GM19395 (cell line): Measurements from ENCODE around the gene SGSH.
"Not testable (repeated sequence)": the region's sequence is repeated elsewhere in the genome, so short reads cannot be mapped to it uniquely, and the experiment has no call there.

Experiments used
- ATAC-seq: cut with Tn5 transposase; IDR thresholded peaks from one replicate; pipeline ENCODE4 v1.9.1; 2021; ENCODE audit warnings: mild to moderate bottlenecking, moderate library complexity; ENCODE audit not compliant: unreplicated experiment

The SGSH gene

DNA sequence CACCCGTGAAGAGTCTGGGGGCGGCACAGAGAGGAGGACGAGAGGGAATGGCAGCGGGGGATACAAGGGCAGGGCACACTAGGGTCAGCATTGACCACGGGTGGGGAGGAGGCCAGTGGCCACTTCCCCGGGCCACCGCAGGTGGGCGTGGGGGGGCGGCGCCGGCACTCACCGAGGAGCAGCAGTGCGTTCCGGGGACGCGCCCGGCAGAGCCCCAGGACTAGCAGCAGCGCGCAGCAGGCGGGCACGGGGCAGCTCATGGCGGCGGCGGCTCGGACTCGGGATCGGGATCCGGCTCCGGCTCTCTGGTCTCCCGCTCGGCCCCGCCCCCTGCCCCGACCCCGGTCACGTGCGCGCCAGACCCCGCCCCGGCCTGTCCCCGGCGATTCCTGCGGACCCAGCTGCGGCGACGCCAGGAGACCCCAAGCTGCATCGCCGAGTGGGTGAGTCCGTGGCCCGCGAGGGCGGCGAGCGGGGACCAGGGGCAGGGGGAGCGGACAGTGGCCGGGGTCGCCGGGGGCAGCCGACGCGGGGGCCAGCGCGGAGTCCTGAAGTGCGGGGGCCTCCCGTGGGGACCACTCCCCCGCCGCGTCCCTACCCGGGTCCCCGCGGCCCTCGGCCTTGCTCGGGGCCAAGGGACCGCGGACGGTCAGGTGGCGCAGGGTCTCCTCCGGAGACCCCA, at the start of gene SGSH, which contains the start of gene SLC26A11:
TSS of gene SGSH (minus strand) at position 280 of the 682 bp plus-strand sequence. CDS start at position 260, 20 bp downstream.
TSS of gene SLC26A11 (plus strand) at position 374 of the 682 bp plus-strand sequence. CDS start 1,134 bp downstream, outside the sequence.
- peak; percentile 44 for ATAC-seq

DNA sequence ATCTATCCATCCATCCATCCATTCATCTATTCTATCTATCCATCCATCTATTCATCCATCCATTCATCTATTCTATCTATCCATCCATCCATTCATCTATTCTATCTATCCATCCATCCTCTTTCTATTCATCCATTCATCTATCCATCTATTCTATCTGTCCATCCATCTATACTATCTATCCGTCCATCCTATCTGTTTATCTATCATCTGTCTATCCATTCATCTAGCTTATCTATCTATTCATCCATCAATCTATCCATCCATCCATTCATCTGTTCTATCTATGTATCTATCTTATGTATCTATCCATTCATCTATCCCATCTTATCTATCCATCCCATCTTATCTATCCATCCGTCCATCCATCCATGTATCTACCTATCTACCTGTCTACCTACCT, 49.3 kb upstream of the SGSH start:
- ATAC-seq = no peak

DNA sequence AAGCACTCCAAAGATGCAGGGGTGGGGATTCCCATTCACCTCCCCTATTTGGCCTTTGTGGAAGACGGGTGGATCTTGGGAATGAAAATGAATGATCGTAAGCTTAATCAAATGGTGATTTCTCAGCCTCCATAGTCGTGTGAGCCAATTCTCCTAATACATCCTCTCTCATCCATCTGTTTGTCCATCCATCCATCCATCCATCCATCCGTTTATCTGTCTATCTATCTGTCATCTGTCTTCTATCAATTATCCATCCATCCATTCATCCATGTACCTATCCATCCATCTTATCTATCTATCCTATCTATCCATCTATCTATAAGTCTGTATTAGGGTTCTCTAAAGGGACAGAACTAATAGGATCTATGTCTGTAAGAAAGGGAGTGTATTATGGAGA, 48.3 kb upstream of the SGSH start:
- no peak for ATAC-seq

DNA sequence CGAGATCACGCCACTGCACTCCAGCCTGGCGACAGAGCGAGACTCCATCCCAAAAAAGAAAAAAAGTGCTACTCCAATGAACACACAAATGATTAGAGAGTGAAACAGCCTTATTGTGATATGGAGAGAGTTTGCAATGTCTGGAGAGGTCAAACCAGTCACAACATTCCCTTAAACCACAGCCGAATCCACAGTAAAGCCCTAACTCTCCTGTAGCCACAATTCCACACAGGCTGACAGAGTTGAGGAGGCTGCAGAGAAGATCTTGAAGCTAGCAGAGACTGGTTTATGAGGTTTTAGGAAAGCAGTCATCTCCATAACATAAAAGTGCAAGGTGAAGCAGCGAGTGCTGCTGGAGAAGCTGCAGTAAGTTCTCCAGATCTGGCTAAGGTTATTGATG, 47.3 kb upstream of the SGSH start:
- ATAC-seq = no peak

DNA sequence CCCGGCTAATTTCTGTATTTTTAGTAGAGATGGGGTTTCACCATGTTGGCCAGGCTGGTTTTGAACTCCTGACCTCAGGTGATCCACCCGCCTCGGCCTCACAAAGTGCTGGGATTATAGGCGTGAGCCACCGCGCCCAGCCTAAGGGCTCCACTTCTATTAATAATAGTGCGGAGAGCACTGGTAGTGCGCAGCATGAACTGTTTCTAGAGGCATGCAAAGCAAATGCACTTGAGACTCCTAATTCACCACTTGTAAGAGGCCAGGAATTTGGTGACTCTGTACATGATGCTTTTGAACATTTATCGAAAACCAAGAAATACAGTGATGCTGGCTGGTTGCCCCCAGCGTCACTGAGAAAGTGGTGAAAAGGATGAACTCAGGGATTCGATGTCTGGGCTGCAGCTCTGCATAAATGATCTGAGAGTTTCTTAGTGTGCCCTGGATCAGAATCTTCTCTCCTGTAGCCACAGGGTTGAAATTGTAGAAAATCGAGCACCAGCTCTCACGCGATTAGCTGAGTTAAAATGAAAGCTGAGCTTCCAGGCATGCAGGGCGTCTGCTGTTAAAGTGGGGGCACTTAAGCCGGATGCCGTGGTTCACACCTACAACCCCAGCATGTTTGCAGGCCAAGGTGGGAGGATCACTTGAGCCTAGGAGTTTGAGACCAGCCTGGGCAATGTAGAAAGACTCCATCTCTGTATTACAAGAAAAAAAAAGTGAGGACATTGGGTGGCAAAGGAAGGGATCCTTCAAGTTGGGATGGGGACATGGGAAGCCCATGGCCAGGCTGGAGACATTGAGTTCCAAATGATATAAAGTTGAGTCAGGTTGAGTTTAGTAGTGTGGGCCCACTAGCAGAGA, 45.3 kb upstream of the SGSH start:
- no peak for ATAC-seq

DNA sequence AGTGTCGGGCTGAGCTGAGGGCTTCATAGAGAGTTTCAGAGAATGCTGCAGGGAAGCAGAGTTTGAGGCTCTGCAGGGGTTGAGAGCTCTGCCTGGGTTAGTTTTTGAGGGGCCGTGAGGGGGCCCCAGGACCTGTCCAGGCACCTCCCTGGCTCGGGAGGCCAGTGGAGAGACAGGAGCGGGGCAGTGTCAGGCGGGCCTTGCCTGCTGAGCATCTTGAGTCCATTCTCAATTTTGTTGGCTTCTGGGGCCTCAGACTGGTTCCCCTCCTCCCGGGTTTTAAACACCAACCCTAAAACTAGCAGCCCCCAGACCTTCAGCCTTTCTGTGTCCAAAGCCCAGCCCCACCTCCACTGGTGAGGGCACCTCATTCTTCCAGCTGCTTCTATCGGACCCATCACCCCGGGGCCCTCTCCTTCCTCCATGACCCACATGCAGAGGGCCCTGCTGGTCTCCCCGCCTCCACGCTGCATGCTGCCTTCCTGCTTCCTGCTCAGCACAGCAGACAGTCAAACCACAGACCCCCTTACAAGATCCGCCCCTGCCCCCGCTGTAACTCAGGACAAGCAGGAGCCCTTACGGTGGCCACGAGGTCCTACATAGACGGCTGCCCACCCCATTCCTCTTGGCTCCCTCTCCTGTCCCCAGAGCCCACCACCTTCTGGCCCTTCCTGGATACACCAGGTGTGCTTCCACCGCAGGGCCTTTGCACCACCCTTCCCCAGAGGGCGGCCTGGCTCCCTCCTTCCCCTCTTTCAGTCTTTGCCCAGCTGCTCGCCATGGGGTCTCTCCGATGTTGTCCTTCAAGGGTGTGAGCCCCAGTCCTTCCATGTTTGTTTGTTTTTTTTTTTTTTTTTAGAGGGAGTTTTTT, 44.3 kb upstream of the SGSH start:
- no peak for ATAC-seq

DNA sequence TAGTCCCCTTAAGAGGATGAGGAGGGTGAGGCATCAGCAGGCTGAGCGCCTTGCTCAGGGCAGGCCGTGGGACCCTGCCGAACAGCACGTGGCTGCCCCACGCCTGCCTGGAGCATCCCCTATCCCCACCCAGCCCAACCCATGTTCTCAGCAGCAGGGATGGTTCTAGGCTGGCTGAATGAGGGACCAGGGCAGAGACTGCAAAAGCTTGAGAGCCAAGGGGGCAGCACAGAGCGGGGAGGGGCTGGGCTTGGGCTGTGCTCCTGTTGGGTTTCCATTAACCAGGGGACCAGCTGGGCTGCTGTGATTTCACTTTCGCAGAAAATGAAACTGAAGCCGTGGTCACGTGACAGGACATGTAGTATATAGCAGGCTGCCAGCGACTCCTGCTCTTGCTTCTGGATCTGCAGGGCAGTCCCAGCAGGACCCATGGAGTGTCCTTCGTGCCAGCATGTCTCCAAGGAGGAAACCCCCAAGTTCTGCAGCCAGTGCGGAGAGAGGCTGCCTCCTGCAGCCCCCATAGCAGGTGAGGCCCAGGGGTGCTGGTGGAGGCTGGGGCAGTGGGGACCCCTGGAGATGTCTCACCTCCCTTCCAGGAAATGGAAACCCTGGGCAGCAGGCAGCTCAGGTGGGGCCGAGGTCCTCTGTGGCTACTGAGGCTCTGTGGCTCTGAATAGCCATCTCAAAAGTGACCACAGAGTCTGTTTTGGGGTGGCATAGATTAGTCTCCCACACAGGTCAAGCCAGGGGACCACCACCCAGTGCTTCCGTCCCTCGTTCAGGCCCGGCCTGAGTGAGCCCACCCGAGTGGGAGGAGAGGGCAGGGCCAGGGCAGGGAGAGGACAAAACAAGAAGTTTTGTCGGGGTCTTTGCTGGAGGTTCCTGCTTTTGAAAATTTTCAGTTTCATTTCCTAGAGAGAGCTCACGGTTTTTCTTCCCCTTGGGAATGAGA, 43.4 kb upstream of the SGSH start:
- ATAC-seq = peak; percentile 56

DNA sequence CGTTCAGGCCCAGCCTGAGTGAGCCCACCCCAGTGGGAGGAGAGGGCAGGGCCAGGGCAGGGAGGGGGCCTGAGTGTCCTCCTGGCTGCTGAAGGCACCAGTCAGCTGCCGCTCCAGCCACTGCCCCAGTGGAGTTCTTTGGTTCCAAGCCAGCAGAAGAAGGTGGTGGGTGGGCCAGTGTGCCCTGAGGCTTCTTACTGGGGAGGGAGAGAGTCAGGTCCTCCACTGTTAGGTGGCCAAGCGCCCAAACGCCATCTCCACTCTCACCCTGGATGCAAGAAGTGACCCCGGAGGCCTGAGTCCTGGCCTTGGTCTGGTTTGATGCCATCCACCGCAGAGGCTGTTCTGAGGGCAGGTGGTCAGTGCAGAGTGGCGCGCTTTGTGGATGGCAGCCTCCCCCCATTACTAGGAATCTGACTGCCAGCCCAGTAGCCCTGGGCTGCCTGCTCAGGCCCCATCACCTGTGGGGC, 42.7 kb upstream of the SGSH start:
- no peak for ATAC-seq

DNA sequence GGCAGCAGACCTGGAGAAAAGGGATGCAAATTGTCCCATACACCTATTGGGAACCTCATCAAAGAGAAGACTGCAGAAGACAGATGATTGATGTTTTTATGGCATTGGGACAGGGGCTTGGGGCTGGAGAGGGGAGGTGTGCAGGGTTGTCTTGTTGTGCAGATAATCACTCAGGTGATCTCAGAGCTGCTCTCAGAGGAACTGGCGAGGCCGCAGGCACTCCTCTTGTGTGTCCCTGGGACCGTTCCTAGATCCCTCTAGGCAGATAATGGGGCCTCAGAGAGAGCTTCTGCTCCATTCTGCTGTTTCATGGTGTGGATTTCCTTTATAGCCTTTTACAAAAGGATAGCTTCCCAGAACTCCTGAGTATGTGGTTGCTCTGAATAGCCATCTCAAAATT, 42.2 kb upstream of the SGSH start:
- no peak for ATAC-seq

DNA sequence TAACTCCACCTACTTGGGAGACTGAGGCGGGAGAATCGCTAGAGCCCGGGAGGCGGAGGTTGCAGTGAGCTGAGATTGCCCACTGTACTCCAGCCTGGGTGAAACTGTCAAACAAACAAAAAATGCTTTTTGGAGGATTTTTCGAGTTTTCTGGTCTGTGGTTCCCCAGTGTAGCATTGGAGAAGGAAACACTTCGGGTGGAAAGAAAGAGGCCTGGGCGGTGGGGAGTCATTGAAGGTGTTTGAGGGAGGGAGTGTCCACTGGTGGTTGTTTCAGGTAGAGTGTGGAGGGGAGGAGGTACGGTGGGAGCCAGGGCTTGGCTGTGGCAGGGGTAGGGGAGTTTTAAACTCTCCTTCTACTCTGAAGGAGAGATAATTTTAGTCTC, 41.8 kb upstream of the SGSH start:
- ATAC-seq = no peak

DNA sequence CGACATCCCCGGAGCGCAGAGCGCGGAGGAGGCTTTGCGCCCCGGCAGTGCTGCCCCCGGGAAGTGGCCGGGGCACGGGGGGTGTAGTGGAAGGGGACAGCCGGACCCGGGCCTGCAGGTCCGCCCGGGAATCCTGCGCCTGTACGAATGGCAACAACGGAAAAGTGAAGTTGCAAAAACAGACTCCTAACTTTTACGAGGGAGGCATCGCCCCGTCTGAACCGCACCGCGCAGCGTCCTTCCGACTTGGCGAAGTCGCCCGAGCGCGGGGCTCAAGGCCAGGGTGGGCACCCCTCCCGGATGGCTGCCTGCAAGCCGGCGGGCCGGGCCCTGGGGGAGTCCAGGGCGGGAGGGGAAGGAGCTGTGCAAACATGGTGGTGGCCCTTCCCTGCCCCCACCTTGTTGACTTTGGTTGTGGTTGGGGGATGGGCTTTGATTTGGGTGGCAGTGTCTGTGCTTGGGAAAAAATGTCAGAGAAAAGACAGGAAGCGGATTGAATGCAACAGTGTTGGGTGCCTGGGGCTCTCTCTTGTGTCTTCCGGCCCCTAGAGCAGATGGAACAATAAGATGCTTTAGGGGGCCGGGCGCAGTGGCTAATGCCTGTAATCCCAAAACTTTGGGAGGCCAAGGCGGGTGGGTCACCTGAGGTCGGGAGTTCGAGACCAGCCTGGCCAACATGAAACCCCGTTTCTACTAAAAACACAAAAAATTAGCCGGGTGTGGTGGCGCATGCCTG, 41.2 kb upstream of the SGSH start:
- ATAC-seq = peak; percentile 1

DNA sequence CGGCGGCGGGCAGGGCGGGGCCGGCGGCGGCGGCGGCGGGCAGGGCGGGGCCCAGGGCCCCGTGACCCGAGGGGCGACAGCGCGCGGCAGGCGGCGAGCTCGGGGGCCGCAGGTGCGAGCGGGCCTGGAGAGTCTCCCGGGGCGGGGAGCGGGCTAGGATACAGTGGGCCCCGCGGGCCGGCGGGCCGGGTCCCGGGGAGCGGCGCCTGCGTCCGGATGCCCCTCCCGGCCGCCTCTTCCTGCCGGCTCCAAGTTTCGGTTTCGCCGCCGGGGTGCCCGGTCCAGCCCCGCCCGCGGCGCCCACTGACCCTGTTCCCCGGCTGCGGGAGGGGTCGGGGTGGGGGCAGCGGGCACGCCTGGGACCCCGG, 40.6 kb upstream of the SGSH start, which contains the start of gene RNF213:
TSS of gene RNF213 (plus strand) at position 62 of the 368 bp plus-strand sequence. CDS start 2,830 bp downstream, outside the sequence.
- ATAC-seq = peak; percentile 23

DNA sequence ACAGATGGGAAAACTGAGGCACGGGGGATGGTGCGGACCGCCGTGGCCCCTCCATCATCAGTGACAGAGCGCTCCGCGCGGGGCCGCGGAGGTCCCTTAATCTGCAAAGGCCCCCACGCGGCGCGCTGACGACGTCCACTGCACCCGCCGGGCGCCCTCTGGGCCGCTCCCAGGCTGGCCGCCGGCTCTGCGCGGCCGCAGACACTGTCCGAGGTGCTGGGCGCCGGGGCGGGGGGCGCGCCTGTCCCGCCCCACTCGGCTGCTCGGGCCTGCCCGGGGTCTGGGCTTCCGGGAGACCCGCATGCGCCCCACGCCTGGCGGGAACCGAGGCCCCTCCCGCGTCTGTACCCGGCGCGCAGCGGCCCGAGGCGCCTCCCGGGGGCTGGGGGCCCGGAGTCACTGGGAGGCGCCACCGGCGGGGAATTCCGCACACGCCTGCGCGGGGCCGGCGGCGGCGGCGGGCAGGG, 40.0 kb upstream of the SGSH start:
- no peak for ATAC-seq

DNA sequence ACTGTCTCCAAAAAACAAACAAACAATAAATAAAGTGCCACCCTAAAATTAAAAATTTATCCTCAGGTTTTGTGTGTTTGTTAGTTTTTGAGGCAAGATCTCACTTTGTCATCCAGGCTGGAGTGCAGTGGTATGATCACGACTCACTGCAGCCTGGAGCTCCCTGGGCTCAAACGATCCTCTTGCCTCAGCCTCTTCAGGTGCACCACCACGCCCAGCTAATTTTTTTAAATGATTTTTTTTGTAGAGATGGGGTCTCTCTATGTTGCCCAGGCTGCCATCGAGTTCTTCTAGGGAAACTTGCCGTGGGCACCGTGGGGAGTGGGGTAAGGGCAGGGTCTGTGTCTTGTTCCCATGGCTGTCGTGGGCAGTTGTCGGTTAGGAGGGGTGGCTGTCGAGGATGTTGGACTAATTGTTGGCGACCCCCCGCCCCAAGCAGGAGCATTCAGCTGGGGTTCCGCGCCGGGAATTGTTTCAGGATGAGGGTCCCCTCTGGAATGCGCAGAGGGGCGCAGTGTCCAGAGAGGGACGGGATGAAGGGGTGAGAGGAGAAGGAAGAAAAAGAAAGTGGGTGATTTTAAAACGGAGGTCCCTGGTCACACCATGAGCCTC, 39.4 kb upstream of the SGSH start:
- ATAC-seq = no peak

DNA sequence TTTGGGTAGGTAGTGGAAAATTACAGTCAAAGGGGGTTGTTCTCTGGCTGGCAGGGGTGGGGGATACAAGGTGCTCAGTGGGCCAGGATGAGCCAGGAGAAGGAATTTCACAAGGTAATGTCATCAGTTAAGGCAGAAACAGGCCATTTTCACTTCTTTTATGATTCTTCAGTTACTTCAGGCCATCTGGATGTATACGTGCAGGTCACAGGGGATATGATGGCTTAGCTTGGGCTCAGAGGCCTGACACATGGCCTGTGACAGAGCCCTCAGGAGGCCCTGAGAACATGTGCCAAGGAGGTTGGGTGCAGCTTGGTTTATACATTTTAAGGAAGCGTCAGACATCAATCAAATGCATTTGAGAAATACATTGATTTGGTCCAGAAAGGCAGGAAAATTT, 38.2 kb upstream of the SGSH start:
- ATAC-seq = not testable (repeated sequence)

DNA sequence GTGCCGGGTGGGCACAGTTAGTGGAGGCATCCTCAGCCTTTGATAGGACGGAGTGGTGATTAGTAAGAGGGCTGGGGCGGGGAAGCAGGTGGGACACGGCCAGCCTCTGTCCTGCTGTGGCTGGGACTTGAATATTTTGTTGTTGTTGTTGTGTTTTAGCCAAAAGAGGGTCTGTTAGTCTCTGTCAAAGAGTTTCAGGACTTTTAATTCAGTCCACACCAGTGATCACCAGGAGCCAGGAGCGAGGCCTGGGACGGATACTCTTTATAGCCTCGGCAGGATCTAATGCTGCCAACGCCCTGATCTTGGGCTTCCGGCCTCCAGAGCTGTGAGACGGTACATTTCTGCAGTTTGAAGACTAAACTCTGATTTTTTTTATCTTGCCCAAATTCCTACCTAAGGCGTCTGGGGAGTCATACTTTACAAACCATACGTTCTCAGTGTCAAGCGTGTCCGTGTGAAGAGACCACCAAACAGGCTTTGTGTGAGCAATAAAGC, 37.6 kb upstream of the SGSH start:
- no peak for ATAC-seq

DNA sequence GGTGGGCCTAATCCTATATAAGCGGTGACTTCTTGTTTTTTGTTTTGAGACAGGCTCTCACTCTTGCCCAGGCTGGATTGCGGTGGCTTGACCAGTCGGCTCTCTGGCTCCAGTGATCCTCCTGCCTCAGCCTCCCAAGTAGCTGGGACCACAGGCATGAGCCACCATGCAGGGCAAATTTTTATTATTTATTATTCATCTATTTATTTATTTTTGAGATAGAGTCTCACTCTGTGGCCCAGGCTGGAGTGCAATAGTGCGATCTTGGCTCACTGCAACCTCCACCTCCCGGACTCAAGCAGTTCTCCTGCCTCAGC, 35.9 kb upstream of the SGSH start:
- no peak for ATAC-seq

DNA sequence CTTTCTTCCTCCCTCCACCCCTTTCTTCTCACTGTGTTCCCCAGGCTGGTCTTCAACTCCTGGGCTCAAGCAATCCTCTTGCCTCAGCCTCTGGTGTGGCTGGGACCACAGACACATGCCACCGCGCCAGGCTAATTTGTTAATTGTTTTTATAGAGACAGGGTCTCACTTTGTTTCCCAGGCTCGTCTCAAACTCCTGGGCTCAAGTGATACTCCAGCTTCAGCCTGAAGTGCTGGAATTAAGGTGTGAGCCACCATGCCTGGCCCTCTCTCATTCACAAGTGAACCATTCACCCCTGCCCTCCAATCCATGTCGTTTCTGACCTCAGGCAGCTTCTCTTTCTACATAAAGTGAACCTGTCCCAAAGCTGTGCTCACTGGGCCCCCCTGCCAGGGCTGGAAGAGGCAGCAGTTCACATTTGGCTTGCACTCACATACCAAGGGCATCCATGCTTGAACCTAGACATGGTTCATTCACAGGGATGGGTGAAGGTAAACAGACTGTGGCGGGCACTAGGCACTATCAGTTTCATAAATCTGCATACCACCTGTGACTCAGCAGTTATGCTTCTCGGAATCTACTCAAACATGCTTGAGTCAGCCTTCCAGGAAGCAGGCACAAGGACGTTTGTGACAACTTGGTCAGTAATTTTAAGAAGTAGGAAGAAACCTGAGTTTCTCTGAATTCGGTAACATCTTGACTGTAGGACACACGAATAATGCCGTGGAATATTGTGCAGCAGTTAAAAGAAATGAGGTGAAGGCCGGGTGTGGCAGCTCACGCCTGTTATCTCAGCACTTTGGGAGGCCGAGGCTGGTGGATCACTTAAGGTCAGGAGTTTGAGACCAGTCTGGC, 34.5 kb upstream of the SGSH start:
- peak; percentile 53 for ATAC-seq
